GM19023 (cell line): Measurements from ENCODE around the gene FBXO41.
A peak's percentile ranks its signal among the peaks of the same experiment; 100 is the strongest.

Experiments
- ATAC-seq: cut with Tn5 transposase; IDR thresholded peaks from one replicate; pipeline ENCODE4 v1.9.1; 2021; ENCODE audit warnings: mild to moderate bottlenecking, moderate library complexity; ENCODE audit not compliant: unreplicated experiment

Gene FBXO41

GRCh38 chr2:73284296-73285158 is at the start of gene FBXO41:
FBXO41 (minus strand) TSS chr2:73284478; CDS start chr2:73269630, 14,848 bp downstream.
- ATAC-seq, result peak; percentile 78

GRCh38 chr2:73334045-73334444 is 49.8 kb upstream of the FBXO41 start:
- ATAC-seq, result no peak

GRCh38 chr2:73333564-73333963 is 49.3 kb upstream of the FBXO41 start:
- no peak for ATAC-seq

GRCh38 chr2:73324126-73324725 is 39.9 kb upstream of the FBXO41 start:
- no peak for ATAC-seq

DNA sequence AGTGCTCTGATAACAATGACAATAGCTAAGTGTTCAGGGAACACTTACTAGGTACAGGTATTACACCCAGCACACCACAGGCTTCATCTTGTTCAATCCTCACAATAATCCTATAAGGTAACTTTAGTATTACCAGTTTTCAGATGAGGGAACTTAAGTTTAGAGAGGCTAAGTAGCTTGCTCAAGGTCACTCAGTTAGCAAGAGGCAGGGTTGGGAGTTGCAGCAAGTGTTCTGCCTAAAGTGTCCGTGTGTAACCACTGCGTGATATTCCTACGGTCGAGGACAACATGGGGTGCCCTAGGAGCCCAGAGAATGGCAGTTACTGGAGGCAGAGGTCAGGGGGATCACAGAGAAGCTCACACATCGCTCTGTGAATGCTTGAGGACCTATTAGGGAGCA is 39.3 kb upstream of the FBXO41 start:
- ATAC-seq, result no peak

GRCh38 chr2:73314441-73314840 is 30.2 kb upstream of the FBXO41 start:
- ATAC-seq, result no peak

GRCh38 chr2:73307720-73308119 is 23.4 kb upstream of the FBXO41 start:
- ATAC-seq, result no peak

GRCh38 chr2:73301636-73302035 is 17.4 kb upstream of the FBXO41 start:
- ATAC-seq, result no peak

DNA sequence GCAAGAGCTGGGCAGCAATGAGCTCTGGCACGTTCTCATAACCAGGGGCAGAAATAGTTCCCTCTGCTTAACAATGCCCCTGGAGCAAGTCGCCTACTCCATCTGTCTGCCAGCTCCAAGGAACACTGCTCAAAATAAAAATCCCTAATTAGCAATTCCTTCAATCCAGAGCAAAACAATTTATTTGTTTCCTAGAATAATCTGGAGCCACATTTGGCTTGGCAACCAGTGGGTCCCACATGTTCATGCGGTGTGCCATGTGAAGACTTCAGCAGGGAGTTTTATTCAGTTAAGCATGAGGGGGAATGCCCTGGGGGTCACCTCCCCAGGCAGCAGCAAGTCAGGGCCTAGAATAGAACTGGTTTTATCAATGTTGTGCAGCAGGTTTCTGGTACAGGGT is 16.6 kb upstream of the FBXO41 start:
- ATAC-seq, result no peak

GRCh38 chr2:73297586-73297985 is 13.3 kb upstream of the FBXO41 start:
- no peak for ATAC-seq

DNA sequence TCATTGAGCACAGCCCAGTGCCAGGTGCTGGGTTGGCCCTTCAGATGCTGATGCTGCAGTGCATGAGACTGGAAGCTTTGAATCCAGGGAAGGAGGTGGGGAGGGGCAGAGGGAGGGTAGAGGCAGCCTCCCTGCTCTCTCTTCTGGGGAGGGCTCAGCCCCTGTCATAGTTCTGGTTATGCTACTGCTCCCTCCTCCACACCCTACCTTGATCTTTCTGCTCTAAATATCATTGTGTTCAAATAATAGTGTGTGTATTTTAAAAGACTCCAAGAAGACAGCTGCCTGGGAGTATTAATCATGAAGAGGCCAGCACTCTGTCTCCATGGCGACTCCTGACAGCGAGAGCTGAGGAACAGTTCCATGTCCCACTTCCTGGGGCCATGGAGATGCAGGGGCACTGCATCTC is 12.9 kb upstream of the FBXO41 start:
- no peak for ATAC-seq

DNA sequence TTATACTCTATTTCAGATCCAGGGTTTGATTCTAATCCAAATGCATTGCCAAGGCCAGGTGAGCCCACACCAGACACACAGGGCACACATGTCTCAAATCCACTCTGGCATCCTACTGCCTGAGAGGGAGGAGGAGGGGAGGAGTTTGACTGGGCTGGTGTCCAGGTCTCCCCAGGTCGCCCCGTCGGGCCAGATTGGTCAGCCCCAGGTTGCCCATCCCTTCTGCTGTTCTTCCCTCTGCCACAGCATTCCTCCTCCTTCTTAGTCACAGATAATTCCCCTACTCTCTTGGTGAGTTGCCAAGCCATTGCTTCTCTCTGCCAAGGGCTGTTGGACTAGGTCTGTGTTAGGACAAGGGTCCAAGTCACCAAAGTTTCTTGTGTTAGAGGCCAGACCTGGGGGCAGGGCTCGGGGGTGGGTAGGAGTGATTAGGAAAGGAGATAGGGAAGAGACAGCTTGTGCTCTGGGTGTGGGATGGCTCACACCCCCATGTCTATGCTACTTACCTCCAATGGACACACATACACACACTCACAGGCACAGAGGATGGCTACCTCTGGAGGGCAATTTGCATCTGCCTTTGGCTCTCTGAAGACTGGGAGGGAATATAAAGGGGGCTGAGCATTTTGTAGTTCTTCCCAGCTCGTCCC is 11.6 kb upstream of the FBXO41 start:
- no peak for ATAC-seq

DNA sequence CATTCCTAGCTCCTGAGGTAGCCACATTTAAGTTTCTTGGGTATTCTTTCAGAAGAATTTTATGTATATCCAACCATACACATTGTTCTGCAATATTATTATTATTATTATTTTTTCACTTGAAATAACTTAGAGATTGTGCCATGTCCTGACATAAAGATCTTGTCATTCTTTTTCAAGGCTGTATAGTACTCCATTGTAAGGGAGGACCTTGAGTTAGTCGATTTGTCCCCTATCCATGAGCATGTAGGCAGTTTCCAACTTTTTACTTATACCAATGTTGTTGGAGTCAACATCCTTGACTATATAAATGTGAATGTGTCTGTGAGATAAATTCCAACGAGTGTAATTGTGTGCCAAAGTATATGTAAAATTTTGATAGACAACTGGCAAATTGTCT is 10.0 kb upstream of the FBXO41 start:
- ATAC-seq, result no peak

- ATAC-seq, result peak; percentile 89
Observed at GRCh38 chr2:73293534-73294171, 9.4 kb upstream of the FBXO41 start, which contains the start of gene EGR4. EGR4 (minus strand) TSS chr2:73293548; CDS start chr2:73293317, 231 bp downstream.

DNA sequence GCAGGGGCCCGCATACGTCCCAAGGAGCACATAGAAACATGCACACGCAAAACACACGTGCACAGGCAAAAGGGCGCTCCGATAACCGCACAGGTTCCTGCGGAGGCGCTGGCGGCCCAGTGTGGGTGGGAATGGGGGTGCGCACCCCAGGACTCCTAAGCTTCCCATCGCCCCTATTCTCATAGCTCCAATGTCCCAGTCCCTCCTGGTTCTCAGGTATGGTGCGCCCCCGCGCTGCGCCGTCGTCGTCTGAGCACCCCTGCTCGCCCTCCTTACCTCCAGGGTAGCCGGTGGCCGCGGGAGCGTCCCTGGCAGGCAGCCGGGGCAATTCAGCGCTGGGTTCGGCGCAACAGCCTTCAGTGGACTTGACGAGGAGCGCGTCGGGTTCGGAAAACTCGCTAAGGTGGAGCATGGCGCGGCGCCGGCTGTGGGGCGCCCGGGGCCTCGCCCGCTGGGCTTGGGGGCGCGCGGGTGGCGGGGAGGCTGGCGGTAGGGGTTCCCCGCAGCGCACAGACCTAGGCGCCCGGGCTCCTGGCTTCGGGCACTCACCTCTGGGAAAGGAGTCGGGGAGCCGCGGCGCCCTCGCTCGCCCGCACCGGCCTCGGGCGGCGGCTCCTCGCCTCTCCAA is 8.7 kb upstream of the FBXO41 start:
- no peak for ATAC-seq

GRCh38 chr2:73292316-73292905 is 8.1 kb upstream of the FBXO41 start:
- no peak for ATAC-seq

GRCh38 chr2:73291461-73292315 is 7.4 kb upstream of the FBXO41 start:
- no peak for ATAC-seq

- no peak for ATAC-seq
Observed at GRCh38 chr2:73291093-73291460, 6.8 kb upstream of the FBXO41 start.

DNA sequence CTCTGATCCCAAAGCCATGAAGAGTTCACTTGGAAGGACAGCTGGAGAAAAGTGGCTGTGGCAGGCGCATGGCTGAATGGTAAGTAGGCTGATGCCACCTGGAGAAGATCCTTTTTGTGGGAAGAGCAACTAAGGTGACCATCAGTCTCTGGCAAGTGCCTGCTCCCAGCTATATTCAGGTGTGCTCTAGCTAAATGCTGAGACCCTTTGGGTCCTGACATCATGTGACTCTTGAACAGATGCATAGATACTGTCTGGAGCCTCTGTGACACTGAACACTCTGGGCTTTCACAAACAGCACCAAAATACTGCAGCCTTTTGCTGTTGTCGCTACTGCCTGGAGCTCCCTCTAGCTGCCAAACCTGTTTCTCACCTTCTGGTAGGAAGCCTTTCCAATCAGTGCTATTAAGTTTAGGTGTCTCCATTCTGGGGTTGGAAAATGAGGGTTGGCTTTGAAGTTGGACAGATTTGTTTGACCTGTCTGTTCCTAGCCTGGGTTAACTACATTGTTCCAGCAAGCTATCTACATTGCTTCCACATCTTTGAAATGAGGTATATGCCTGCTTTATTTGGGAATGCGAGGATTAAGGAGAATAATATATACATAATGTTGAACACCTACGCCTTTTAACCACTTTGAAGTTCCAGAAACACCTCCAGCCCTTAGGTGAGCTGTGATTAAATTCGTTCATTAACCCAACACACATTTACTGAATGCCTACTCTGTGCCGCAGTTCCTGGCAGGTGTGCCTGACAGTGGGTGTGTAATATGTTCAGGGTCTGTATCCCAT is 6.0 kb upstream of the FBXO41 start:
- ATAC-seq, result no peak
